Measurements from ENCODE around the gene DLG2. TPM values are rescaled to one million over a fixed set of nuclear protein-coding genes. Genes with fewer than 3 reads are reported as not detected.

The DLG2 gene
- total RNA-seq, 4 donors from 2014 or later, result 7.3 to 14.1 (median 11.1) TPM

- DNase-seq (ENCODE audit: extremely low spot score), result no peak
- intact Hi-C loops (cut with DNase I), result no loop called here
Observed at GRCh38 chr11:84140386-84141169, 1486.6 kb downstream of the DLG2 start.

GRCh38 chr11:84137960-84138359, 1489.2 kb downstream of the DLG2 start:
- no peaks in the 10 kb centered on the region for H3K9me3 ChIP-seq
- no peak for DNase-seq (ENCODE audit: extremely low spot score)
- intact Hi-C loops (cut with DNase I), result no loop called here

More at GRCh38 chr11:84140386-84141169, 1486.6 kb downstream of the DLG2 start:
- H3K9me3 ChIP-seq, result no peaks in the 10 kb centered on the region
- H3K4me1 ChIP-seq, result peaks cover 0 to 10% (median 4%) of the 10 kb centered on the region in 4 donors
- TF ChIP-seq POLR2A (IDR thresholded peaks at IDR 0.05; ENCODE audit: low read depth) (no peak), POLR2AphosphoS5 (IDR thresholded peaks at IDR 0.05) (no peak), EP300 (IDR thresholded peaks at IDR 0.05) (no peak), CTCF (IDR thresholded peaks at IDR 0.05) (no peak)
- H3K27me3 ChIP-seq, result no peaks in the 10 kb centered on the region
- no peak overlapping the region for H3K27ac ChIP-seq (replicated peaks in 1 of 4)
- WGBS, result 68% methylated on average over 4 of the region's 4 CpGs
- no peak overlapping the region for H3K4me3 ChIP-seq
- no peaks in the 10 kb centered on the region for H3K36me3 ChIP-seq

GRCh38 chr11:84137505-84137904, 1489.6 kb downstream of the DLG2 start:
- intact Hi-C loops (cut with DNase I), result no loop called here
- H3K4me1 ChIP-seq, result peaks cover 0 to 7% (median 3%) of the 10 kb centered on the region in 4 donors
- no peaks in the 10 kb centered on the region for H3K27me3 ChIP-seq
- no peaks in the 10 kb centered on the region for H3K36me3 ChIP-seq
- TF ChIP-seq POLR2A (IDR thresholded peaks at IDR 0.05; ENCODE audit: low read depth) (no peak), EP300 (IDR thresholded peaks at IDR 0.05) (no peak), POLR2AphosphoS5 (IDR thresholded peaks at IDR 0.05) (no peak), CTCF (IDR thresholded peaks at IDR 0.05) (no peak)
- no peak for DNase-seq (ENCODE audit: extremely low spot score)
- no peaks in the 10 kb centered on the region for H3K9me3 ChIP-seq
- no peak overlapping the region for H3K4me3 ChIP-seq
- no peak overlapping the region for H3K27ac ChIP-seq (replicated peaks in 1 of 4)

More at GRCh38 chr11:84137960-84138359, 1489.2 kb downstream of the DLG2 start:
- TF ChIP-seq CTCF (IDR thresholded peaks at IDR 0.05) (no peak), POLR2A (IDR thresholded peaks at IDR 0.05; ENCODE audit: low read depth) (no peak), EP300 (IDR thresholded peaks at IDR 0.05) (no peak), POLR2AphosphoS5 (IDR thresholded peaks at IDR 0.05) (no peak)
- Histone ChIP-seq H3K27ac (replicated peaks in 1 of 4) (no peak overlapping the region), H3K27me3 (no peaks in the 10 kb centered on the region), H3K36me3 (no peaks in the 10 kb centered on the region), H3K4me1 (peaks cover 0 to 7% (median 3%) of the 10 kb centered on the region in 4 donors), H3K4me3 (no peak overlapping the region)

- H3K4me1 ChIP-seq, result peaks cover 0 to 7% (median 3%) of the 10 kb centered on the region in 4 donors
- intact Hi-C loops (cut with DNase I), result no loop called here
- H3K27ac ChIP-seq (replicated peaks in 1 of 4), result no peak overlapping the region
- TF ChIP-seq EP300 (IDR thresholded peaks at IDR 0.05) (no peak), POLR2A (IDR thresholded peaks at IDR 0.05; ENCODE audit: low read depth) (no peak), POLR2AphosphoS5 (IDR thresholded peaks at IDR 0.05) (no peak), CTCF (IDR thresholded peaks at IDR 0.05) (no peak)
- no peak overlapping the region for H3K4me3 ChIP-seq
- no peak for DNase-seq (ENCODE audit: extremely low spot score)
- no peaks in the 10 kb centered on the region for H3K36me3 ChIP-seq
- no peaks in the 10 kb centered on the region for H3K9me3 ChIP-seq
- H3K27me3 ChIP-seq, result no peaks in the 10 kb centered on the region
Observed at GRCh38 chr11:84136926-84137325, 1490.2 kb downstream of the DLG2 start.
